Stimulated activated CD8-positive, alpha-beta memory T cell treated with anti-CD3 and anti-CD28 coated beads, Interleukin-12 subunit alpha, Interleukin-12 subunit beta, amount 100 ng/mL, for 4 hours (primary cell): ENCODE results near the gene ZNF20.

Experiments used
- DNase-seq: peaks from one replicate; pipeline ENCODE4 v3.0.0-alpha.2; 2020; ENCODE audit warnings: low read depth

Gene ZNF20

DNA sequence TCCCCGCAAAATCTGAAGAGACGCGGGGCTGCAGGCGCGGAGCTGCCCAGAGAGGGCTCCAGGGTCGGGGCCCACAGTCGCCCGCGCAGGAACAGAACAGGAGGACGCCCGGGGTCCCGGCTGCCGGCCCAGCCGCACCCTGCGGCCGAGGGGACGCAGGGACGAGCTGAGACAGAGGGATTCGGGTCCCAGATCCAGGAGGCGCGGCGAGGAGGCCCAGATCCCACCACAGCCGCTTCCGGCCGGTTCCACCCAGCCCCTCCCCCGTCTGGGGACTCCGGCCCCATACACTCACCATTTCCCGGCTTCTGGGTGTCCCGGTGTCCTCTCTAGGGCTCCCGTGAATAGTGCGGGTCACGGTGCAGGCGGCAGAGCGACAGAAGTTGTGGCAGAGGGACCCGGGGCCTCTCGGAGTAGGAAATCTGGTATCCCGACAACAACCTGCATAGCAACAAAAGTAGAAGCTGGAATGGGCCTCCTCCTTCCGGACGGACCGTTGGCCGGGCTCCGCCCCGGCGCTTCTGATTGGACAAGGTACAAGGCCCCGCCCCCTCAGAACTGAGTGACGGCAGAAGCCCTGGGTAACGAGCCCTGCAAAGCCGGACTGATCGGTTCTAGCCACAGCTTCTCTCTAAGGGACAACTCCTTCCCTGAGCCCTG is at the start of gene ZNF20:
ZNF20 (minus strand) TSS at position 466 of the 660 bp plus-strand sequence; CDS start at position 298, 168 bp downstream.
- DNase-seq = peak; percentile 76

DNA sequence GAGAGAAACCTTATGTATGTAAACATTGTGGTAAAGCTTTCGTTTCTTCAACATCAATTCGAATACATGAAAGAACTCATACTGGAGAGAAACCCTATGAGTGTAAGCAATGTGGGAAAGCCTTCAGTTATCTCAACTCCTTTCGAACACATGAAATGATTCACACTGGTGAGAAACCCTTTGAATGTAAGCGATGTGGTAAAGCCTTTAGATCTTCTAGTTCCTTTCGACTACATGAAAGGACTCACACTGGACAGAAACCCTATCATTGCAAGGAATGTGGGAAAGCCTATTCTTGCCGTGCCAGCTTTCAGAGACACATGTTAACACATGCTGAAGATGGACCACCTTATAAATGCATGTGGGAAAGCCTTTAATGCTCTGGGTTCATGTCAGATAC is 47.5 kb upstream of the ZNF20 start:
- DNase-seq = no peak

DNA sequence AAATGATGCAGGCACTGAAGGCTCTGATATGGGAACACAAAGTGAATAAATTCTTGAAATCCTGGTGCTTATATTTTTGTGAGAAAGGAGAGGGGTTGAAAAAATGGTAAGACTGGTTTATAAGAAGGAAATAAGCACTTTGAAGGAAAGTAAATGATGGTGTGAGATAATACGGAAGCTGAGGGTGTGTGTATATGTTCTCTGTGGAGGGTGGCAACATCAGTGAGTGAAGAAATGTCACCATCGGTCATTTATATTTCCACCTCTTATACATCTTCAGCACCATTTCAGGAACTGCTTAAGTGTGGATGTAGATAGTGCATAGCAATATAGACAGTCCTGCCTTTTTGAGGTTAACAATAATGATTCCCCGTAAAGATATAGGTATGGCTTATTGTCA is 40.2 kb upstream of the ZNF20 start:
- DNase-seq = no peak

DNA sequence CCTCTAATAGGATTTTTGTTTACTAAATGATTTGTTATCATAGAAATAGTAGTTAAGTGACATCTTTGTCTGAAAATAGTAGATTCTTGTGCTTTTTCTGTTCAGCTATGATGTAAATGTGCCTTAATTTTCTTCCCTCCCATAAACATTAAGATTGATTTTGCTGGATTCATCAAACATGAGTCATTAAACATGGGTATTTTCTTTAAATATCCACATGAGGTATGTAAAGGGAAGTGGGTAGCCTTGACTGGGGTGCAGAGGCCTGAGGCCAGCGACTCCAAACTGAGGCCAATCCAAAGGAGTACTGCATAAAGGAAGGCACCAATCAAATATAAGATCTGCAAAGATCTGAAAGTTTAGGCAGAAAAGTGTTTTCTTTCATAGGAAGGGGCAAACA is 26.5 kb upstream of the ZNF20 start:
- DNase-seq = no peak

DNA sequence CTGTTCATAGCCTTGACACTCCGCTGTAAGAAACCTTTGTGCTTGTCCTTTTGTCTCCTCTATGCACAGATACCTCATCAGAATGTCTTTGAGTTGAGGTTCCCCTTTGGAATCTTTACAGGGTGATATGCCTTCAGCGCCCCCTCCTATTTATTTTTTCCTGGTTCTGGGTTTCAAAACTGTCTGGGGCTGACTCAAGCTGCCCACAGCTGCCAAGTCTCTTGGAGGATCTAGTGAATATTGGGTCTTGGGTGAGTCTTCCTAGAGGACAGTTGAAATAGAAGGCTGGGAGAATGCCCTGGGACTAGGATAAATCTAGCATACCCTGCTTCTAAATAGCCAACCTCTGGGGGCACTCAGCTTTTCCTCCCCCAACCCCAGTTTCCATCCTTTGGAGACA is 23.7 kb upstream of the ZNF20 start:
- DNase-seq = no peak

DNA sequence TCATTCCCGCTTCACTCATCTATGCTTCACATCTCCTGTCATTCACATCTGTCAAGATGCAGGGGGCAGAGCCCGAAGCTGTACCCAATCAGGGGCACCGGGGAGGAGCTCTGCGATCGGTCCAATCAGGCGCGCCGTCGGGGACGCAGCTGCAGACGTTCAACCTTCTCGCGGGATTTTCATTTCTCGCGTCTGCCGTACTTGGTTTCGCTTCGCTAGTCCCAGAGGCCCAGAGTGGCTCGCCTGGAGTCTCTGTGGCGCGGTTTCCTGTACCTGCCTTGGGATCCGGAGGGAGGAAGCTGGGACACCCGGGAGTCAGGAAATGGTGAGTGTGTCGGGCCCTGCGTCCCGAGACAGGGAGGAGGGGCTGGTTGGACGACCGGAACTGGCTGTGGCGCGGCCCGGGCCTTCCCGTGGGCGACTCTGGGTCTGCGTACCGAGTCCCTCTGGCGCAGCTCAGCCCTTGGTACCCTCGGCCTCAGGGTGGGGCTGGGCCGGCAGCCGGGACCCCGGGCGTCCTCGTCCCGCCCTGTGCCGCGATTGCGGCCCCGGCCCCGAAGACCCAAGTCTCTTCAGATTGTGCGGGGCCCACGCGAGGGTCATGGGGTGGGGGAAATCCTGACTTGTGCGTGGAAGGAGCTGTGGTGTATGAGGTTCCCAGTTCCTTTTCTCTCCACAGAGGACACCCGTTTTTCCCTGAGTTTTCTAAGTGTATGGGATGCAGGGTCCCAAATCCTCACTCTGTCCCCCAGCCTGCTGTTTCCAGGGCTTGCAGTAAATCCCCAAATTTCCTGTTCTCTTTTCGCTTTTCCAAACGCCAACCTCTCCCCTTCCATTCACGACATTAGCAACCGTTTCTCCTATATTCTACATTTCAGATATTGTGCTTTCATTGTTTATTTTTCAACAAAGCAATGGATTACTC is 23.0 kb upstream of the ZNF20 start, which contains the start of gene ZNF136:
ZNF136 (plus strand) TSS at position 215 of the 925 bp plus-strand sequence; CDS start at position 323, 108 bp downstream.
- peak; percentile 82 for DNase-seq

DNA sequence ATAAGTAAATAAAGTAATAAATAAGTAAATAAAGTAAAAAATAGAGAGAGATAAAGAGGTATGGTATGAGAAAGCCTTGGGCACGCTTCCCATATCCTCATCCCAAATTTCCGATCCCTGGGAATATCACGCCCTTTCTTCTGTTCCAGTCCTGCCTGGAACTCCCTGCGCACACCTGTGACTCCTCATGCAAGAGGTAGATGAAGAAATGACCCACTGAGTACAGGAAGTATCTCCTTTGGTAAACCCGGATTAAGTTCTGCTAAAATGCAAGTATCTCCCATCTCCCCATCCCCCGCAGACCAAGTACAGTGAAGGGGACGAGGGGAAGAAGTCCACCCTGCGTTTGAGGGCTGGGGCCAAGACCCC is 22.3 kb upstream of the ZNF20 start:
- DNase-seq = no peak

DNA sequence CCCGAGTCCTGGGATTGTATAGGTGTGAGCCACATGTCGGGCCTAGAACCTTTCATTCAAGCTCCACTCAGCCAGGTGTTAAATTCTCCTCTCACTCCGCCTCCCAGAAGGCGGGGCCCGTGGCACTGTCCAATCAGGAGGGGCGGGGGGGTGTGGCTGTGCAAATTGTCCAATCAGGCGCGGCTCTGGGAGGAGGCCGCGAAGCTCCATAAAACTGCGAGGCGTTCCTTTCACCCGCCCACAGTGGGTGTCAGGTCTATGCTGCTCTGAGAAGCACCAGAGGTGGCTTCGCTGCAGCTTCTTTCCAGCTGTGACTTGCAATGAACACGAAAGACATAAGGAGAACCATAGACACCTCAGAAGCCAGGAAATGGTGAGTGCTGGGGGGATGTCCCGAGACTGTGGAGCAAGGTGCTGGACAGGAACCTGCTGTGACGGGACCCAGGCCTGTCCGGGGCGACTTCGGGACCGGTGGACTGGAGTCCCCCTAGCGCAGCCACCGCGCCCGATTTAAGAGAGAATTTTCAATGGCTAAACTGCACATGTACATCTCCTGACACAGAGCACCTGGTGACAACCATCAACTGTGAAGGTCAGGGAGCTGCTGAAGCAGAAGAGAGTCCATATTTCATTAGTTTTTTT is 19.7 kb upstream of the ZNF20 start:
- no peak for DNase-seq

DNA sequence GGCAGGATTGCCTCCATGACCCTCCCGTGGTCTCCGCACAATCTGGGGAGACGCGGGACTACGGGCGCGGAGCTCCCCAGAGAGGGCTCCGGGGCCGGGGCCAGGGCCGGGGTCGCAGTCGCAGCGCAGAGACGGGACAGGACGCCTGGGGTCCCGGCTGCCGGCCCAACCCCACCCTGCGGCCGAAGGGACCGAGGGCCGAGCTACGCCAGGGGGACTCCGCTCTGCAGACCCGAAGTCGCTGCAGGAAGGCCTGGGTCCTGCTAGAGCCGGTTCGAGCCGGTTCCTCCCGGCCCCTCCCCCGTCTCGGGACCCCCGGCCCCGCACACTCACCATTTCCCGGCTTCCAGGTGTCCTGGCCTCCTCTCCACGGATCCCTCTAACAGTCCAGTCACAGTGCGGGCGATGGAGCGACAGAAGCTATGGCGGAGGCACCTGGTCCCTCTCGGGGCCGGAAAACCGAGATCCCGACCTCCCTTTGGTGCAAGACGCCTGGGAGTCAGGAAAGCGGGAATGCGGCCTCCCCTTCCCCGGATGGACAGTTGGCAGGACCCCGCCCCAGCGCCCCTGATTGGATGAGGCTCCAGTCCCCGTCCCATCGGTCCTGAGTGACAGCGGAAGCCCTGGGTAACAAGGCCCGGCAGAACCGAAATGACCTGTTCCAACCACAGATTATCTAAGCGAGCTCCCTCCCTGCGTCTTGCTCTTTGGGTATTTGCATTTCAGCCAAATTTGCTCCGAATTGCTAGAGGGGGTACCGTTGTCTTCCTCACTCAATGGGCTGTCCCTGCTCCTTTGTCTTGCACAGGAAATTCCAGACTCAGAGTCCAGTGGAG is 16.3 kb upstream of the ZNF20 start, which contains the start of gene ZNF625:
ZNF625 (minus strand) TSS at position 512 of the 836 bp plus-strand sequence; CDS start at position 336, 176 bp downstream.
- no peak for DNase-seq

DNA sequence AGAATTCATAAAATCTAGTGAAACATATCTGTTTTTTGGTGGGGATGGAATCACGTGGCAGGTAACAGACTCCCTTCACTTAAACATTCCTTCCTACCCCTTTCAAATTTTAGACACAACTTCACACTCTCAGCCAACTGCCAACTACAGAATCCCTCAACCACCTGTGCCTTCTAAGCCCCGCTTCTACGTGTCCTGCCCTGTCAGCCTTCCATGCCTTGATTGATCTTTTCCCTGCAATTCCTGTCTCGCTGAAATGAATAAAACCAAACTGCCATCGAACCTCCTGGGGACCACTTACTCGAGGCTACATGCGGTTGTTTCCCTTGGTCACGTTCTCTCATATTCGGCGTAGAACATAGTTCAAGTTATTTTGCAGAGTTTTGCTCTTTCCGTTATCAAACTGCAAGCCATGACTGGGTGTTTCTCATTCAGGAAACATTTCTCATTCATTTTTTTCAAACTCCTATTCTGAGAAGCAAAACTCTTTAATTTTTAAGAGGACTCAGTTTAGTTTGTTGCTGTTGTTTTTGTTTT is 15.2 kb upstream of the ZNF20 start:
- no peak for DNase-seq

DNA sequence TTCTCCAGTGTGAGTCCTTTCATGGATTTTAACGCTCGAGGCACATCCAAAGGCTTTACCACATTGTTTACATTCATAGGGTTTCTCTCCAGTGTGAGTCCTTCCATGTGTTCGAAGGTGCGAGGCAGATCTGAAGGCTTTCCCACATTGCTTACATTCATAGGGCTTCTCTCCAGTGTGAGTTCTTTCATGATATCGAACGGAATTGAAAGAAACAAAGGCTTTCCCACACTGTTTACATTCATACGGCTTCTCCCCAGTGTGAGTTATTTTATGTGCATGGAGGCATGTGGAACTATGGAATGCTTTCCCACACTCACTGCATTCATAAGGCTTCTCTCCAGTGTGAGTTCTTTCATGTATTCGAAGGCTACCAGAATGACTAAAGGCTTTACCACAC is 5.2 kb upstream of the ZNF20 start:
- DNase-seq = no peak

DNA sequence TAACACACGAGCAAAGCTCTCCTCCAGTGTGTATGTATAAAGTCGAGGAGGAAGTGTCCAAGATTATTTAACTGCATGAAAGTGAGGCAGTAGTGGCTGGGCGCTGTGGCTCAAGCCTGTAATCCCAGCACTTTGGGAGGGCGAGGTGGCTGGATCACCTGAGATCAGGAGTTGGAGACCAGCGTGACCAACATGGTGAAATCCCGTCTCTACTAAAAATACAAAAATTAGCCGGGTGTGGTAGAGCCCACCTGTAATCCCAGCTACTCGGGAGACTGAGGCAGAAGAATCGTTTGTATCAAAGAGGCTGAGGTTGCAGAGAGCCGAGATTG is 1.2 kb upstream of the ZNF20 start:
- DNase-seq = no peak

DNA sequence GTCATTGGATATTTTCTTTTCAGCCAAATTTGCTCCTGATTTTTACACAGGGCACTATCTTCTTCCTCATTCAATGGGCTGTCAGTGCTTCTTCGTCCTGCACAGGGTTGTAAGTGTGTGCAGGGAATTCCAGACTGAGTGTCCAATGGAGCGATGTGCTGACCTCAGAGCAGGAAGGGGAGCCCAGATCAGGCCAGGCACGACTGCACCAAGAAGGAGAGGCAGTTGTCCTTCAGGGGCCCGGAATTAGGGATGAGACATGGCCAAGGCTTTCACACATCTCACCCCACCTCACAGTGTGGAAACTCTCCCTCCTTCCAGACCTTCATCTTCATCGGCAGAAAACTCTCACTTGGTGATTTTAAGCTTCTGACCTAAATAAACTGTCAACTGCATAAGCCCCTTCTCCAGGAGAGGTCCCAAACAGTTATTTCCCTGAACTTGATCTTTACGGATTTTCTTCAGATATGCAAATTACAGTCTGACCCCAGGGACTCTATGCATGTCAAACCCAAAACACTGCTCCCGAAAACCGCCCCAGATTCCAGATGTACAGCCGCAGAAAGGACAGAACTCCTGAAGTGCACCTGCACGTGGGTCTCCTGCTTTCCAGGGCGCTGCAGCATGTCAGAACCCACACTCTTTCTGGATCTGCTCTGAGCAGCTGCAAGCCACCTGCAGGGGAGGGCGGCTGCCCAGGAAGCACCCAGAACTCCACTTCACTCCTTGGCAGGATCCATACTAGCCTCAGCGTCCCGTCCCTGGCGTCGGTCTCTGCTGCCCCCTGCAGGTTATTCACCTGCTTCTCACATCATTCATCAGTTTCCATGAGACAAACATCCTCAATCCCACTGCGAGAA is 625 bp upstream of the ZNF20 start:
- DNase-seq = peak; percentile 65

DNA sequence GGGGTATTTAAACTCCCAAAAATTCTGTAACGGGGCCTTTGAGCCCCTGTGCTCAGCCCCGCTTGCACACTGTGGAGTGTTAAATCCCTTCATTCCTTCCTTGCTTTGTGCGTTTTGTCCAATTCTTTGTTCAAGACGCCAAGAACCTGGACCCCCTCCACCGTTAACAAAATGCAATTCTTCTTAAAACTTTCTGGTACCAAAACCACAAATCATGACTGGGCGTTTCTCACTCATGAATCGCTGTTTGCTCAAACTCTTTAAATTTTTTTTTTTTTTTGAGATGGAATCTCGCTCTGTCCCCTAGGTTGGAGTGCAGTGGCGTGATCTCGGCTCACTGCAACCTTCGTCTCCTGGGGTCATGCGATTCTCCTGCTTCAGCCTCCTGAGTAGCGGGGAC is 881 bp downstream of the ZNF20 start:
- no peak for DNase-seq

DNA sequence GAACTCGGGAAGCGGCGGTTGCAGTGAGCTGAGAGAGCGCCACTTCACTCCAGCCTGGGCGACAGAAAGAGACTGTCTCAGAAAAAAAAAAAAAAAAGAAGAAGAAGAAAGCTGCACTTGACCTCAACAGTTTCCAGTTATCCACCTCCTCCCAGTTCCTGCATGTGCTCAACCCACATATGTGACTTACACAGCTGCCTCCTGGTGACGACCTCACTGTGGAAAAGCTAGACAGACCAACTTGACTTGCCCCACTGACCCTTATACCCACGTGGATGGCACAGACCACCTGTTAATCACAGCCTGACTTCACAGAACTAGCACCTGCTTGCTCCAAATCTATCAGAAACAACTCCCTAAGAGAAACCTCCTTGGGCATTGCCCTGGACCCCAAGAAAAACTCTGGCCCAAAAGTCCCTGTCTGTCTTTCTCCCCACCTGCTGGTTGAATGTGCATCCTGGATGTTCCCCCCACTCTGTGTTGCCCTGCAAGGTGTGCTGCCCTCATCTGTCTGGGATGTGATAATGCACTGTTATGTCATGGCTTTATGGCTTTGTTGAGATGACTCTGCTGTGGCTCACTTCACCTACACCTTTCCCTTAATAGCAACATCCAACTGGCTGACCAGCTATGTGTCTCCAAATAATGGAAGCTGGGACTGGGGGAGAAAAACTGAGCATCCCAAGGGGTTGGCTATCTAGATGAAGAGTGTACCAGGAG is 2.8 kb downstream of the ZNF20 start:
- DNase-seq = no peak

DNA sequence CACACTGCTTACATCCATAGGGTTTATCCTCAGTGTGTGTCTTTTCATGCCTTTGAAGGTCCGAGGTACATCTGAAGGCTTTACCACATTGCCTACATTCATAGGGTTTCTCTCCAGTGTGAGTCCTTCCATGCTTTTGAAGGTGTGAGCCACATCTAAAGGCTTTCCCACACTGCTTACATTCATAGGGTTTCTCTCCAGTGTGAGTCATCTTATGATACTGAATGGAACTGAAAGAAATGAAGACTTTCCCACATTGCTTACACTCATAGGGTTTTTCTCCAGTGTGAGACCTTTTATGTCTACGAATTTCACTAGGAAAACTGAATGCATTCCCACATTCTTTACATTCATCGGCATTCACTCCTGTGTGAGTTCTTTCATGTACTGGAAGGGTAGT is 7.1 kb downstream of the ZNF20 start:
- DNase-seq = no peak

DNA sequence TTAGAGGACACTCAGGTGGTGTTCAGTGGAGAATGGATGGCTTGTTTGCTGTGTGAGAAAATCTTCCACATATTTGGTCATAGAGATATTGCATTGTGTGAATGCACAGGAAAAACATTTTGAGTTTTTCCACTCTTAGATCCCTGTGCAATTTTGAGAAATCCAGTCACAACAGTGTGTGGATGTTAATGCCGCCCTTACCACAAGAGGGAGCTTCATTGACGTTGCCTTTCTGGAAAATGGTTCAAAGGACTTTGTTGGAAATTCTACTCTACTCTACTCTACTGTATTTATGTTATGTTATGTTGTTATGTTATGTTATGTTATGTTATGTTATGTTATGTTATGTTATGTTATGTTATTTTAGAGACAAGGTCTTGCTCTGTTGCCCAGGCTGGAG is 13.4 kb downstream of the ZNF20 start:
- no peak for DNase-seq

DNA sequence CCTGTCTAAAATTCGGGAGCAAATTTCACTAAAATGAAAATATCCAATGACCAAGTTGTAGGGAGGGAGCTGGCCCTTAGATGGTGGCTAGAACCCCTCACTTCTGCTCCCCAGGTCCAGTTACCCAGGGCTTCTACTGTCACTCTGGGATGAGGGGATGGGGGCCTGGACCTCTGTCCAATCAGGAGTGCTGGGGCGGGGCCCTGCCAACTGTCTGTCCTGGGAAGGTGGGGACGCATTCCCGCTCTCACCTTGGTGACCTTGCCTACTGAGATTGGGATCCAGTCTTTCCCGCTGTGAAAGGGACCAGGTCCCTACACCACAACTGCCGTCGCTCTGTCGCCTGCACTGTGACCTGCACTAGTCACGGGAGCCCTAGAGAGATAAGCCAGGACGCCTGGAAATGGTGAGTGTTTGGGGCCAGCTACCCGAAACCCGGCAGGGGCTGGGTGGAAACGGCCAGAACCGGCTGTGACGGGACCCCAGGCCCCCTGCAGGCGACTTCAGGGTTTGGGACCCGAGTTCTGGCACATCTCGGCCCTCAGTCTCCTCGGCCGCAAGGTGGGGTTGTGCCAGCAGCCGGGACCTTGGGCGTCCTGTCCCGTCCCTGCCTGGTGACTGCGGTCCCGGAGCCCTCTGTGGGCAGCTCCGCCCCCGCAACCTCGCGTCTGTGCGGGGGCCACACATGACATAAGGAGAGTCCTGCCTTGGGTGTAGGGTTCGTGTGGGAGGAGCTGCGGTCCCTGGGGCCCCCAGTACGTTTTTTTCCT is 22.8 kb downstream of the ZNF20 start:
- DNase-seq = no peak

DNA sequence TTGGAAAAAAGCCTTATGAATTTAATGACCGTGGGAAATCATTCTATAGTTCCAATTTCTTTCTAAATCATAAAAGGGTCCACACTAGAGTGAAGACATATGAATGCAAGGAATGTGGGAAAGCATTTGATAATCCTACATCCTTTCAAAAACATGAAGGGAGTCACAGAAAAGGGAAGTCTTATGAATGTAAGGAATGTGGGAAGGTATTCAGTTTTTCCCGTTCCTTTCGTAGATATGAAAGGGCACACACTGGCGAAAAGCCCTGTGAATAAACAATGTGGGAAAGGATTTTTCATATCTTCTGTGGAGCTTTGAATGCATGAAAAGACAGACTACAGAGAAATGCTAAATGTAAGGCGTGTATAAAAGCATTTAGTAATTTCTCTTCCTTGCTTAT is 27.0 kb downstream of the ZNF20 start:
- DNase-seq = no peak
